ENCODE measurements around the gene MRPS18B.

The MRPS18B gene

GRCh38 chr6:30617565-30618269, at the start of gene MRPS18B:
TSS of gene MRPS18B (plus strand) at chr6:30617840. CDS start at chr6:30617866, 26 bp downstream.
- DNase-seq (ENCODE audit: low read depth in 3 of 3, low spot score in 1 of 3) = peak; percentile 83 to 98 (median 94)

- peak in 1 of 3 donors; percentile 13 for DNase-seq (ENCODE audit: low read depth in 3 of 3, low spot score in 1 of 3)
Observed at GRCh38 chr6:30568245-30568644, 49.4 kb upstream of the MRPS18B start.

- no peak for DNase-seq (ENCODE audit: low read depth in 3 of 3, low spot score in 1 of 3)
Observed at GRCh38 chr6:30570263-30570662, 47.4 kb upstream of the MRPS18B start.

- no peak for DNase-seq (ENCODE audit: low read depth in 3 of 3, low spot score in 1 of 3)
Observed at GRCh38 chr6:30570740-30571074, 46.9 kb upstream of the MRPS18B start.

- DNase-seq (ENCODE audit: low read depth in 3 of 3, low spot score in 1 of 3) = peak; percentile 96 to 99 (median 99)
Observed at GRCh38 chr6:30571075-30571761, 46.4 kb upstream of the MRPS18B start, which contains the start of gene ABCF1. TSS of gene ABCF1 (plus strand) at chr6:30571442. CDS start at chr6:30571488, 46 bp downstream.

GRCh38 chr6:30571762-30572082, 45.9 kb upstream of the MRPS18B start:
- DNase-seq (ENCODE audit: low read depth in 3 of 3, low spot score in 1 of 3) = no peak

GRCh38 chr6:30572148-30572547, 45.5 kb upstream of the MRPS18B start:
- DNase-seq (ENCODE audit: low read depth in 3 of 3, low spot score in 1 of 3) = no peak

GRCh38 chr6:30573113-30573512, 44.5 kb upstream of the MRPS18B start:
- no peak for DNase-seq (ENCODE audit: low read depth in 3 of 3, low spot score in 1 of 3)

GRCh38 chr6:30578051-30578450, 39.6 kb upstream of the MRPS18B start:
- DNase-seq (ENCODE audit: low read depth in 3 of 3, low spot score in 1 of 3) = no peak

GRCh38 chr6:30583921-30584320, 33.7 kb upstream of the MRPS18B start:
- no peak for DNase-seq (ENCODE audit: low read depth in 3 of 3, low spot score in 1 of 3)

GRCh38 chr6:30589754-30590358, 27.8 kb upstream of the MRPS18B start:
- DNase-seq (ENCODE audit: low read depth in 3 of 3, low spot score in 1 of 3) = no peak

GRCh38 chr6:30590509-30590908, 27.1 kb upstream of the MRPS18B start:
- no peak for DNase-seq (ENCODE audit: low read depth in 3 of 3, low spot score in 1 of 3)

GRCh38 chr6:30591008-30591407, 26.6 kb upstream of the MRPS18B start:
- DNase-seq (ENCODE audit: low read depth in 3 of 3, low spot score in 1 of 3) = no peak

GRCh38 chr6:30592287-30592686, 25.4 kb upstream of the MRPS18B start:
- DNase-seq (ENCODE audit: low read depth in 3 of 3, low spot score in 1 of 3) = no peak

- peak; percentile 51 to 68 (median 51) for DNase-seq (ENCODE audit: low read depth in 3 of 3, low spot score in 1 of 3)
Observed at GRCh38 chr6:30597315-30598144, 20.1 kb upstream of the MRPS18B start.

GRCh38 chr6:30598912-30599624, 18.6 kb upstream of the MRPS18B start:
- DNase-seq (ENCODE audit: low read depth in 3 of 3, low spot score in 1 of 3) = no peak

- no peak for DNase-seq (ENCODE audit: low read depth in 3 of 3, low spot score in 1 of 3)
Observed at GRCh38 chr6:30599625-30600324, 17.9 kb upstream of the MRPS18B start.

GRCh38 chr6:30600451-30600961, 17.1 kb upstream of the MRPS18B start:
- DNase-seq (ENCODE audit: low read depth in 3 of 3, low spot score in 1 of 3) = no peak

- DNase-seq (ENCODE audit: low read depth in 3 of 3, low spot score in 1 of 3) = no peak
Observed at GRCh38 chr6:30601436-30601814, 16.2 kb upstream of the MRPS18B start.

All from stimulated activated CD4-positive, alpha-beta T cell treated with anti-CD3 and anti-CD28 coated beads, TNF-alpha, amount 100 ng/mL, for 1 hour (primary cell).